ENCODE measurements around the gene IMMP2L.

IMMP2L gene

GRCh38 chr7:111059833-111060232 lies 502.5 kb downstream of the IMMP2L start:
- DNase-seq: no peak

- DNase-seq: no peak
Measured at GRCh38 chr7:111057066-111057465, 505.2 kb downstream of the IMMP2L start.

GRCh38 chr7:111056371-111056770 lies 505.9 kb downstream of the IMMP2L start:
- DNase-seq: no peak

GRCh38 chr7:111053035-111053434 lies 509.3 kb downstream of the IMMP2L start:
- no peak for DNase-seq

- DNase-seq: no peak
Measured at GRCh38 chr7:111051832-111052231, 510.5 kb downstream of the IMMP2L start.

GRCh38 chr7:111050875-111051416 lies 511.3 kb downstream of the IMMP2L start:
- DNase-seq: no peak

- no peak for DNase-seq
Measured at GRCh38 chr7:111049971-111050680, 512.2 kb downstream of the IMMP2L start.

- DNase-seq: no peak
Measured at GRCh38 chr7:111047595-111047994, 514.7 kb downstream of the IMMP2L start.

GRCh38 chr7:111045449-111045848 lies 516.8 kb downstream of the IMMP2L start:
- DNase-seq: no peak

GRCh38 chr7:111043561-111043960 lies 518.7 kb downstream of the IMMP2L start:
- no peak for DNase-seq

GRCh38 chr7:111042842-111043241 lies 519.5 kb downstream of the IMMP2L start:
- no peak for DNase-seq

- peak; percentile 16 for DNase-seq
Measured at GRCh38 chr7:111041577-111041976, 520.7 kb downstream of the IMMP2L start.

GRCh38 chr7:111038185-111038584 lies 524.1 kb downstream of the IMMP2L start:
- no peak for DNase-seq

GRCh38 chr7:111031916-111032315 lies 530.4 kb downstream of the IMMP2L start:
- no peak for DNase-seq

- no peak for DNase-seq
Measured at GRCh38 chr7:111030336-111030735, 532.0 kb downstream of the IMMP2L start.

- peak; percentile 12 for DNase-seq
Measured at GRCh38 chr7:111029574-111030251, 532.6 kb downstream of the IMMP2L start.

- no peak for DNase-seq
Measured at GRCh38 chr7:111029141-111029572, 533.1 kb downstream of the IMMP2L start.

- no peak for DNase-seq
Measured at GRCh38 chr7:111027396-111027795, 534.9 kb downstream of the IMMP2L start.

- no peak for DNase-seq
Measured at GRCh38 chr7:111026806-111027205, 535.5 kb downstream of the IMMP2L start.

GRCh38 chr7:111026343-111026742 lies 535.9 kb downstream of the IMMP2L start:
- no peak for DNase-seq

- peak; percentile 39 for DNase-seq
Measured at GRCh38 chr7:111025006-111025405, 537.3 kb downstream of the IMMP2L start.

- DNase-seq: no peak
Measured at GRCh38 chr7:111018960-111019736, 543.1 kb downstream of the IMMP2L start.

- no peak for DNase-seq
Measured at GRCh38 chr7:111018447-111018846, 543.8 kb downstream of the IMMP2L start.
